B cell (primary cell): ENCODE data around the gene UBE3C. TPM values are rescaled to one million over a fixed set of nuclear protein-coding genes. Genes with fewer than 3 reads are reported as not detected.

ENCODE experiments used
- ATAC-seq: fragments of 200-7000 bp; cut with Tn5 transposase; one replicate; pipeline ENCODE4 v1.10.0; 2021; ENCODE audit warnings: low read depth, mild to moderate bottlenecking, moderate number of reproducible peaks, moderate library complexity
- CTCF ChIA-PET: fragments of 350-600 bp; sonication (Branson Sonifier 250); formaldehyde crosslinking; loops from one replicate; lab custom pipeline; 2021; ENCODE audit warnings: antibody characterized with exemption, inconsistent platforms; lab: Charles Lee
- POLR2A ChIA-PET: fragments of 350-600 bp; sonication (Branson Sonifier 250); formaldehyde crosslinking; loops from one replicate; lab custom pipeline; 2021; ENCODE audit warnings: antibody characterized with exemption; lab: Charles Lee
- DNase-seq: peaks from one replicate; pipeline ENCODE4 v3.0.0; 2013
- H2AFZ ChIP-seq: 2 replicates; pipeline ENCODE4 v1.6.1; 2012; ENCODE audit warnings: mild to moderate bottlenecking, low read depth, low read length; ENCODE audit not compliant: insufficient read depth, poor library complexity, severe bottlenecking
- H3K27ac ChIP-seq, 2 donors: 1 replicate in 1 of 2; 2 replicates in 1 of 2; pipeline ENCODE4 v1.5.1; 2012 to 2013; ENCODE audit warnings: low read length in 2 of 2, mild to moderate bottlenecking in 2 of 2, moderate library complexity in 1 of 2
- H3K27me3 ChIP-seq, 4 experiments: fragments of 200-600 bp in 1 of 4; sonication (generic) in 1 of 4; replicated peaks in 1 of 4; 1 replicate in 2 of 4; 2 replicates in 2 of 4; pipeline versions ENCODE4 v1.6.1 to v1.7.0; 2013 to 2016; ENCODE audit warnings: low read length in 3 of 4, mild to moderate bottlenecking in 2 of 4, mixed read lengths in 1 of 4, moderate library complexity in 1 of 4; ENCODE audit not compliant: insufficient read depth in 4 of 4, control insufficient read depth in 3 of 4; ENCODE audit errors: control extremely low read depth in 1 of 4
- H3K36me3 ChIP-seq, 2 experiments: replicated peaks in 1 of 2; 1 replicate in 1 of 2; 2 replicates in 1 of 2; pipeline versions ENCODE4 v1.6.1 to v1.7.1; 2013; ENCODE audit warnings: low read length in 1 of 2; ENCODE audit not compliant: insufficient read depth in 2 of 2, control insufficient read depth in 1 of 2; ENCODE audit errors: control extremely low read depth in 1 of 2, extremely low read depth in 1 of 2
- H3K4me1 ChIP-seq, 2 donors: fragments of 200-600 bp in 1 of 2; sonication (generic) in 1 of 2; 1 replicate in 1 of 2; 2 replicates in 1 of 2; pipeline versions ENCODE4 v1.5.1 to v1.6.1; 2013 to 2017; ENCODE audit warnings: low read length in 2 of 2; ENCODE audit not compliant: control insufficient read depth in 2 of 2, insufficient read depth in 2 of 2
- H3K4me2 ChIP-seq: replicated peaks from 2 replicates; pipeline ENCODE3; 2012; ENCODE audit warnings: mild to moderate bottlenecking, low read depth, low read length; ENCODE audit not compliant: poor library complexity, severe bottlenecking
- H3K4me3 ChIP-seq, 5 experiments: fragments of 200-600 bp in 1 of 5; sonication (generic) in 1 of 5; 1 replicate in 3 of 5; 2 replicates in 2 of 5; pipeline versions ENCODE4 v1.5.1 to v1.7.0; 2011 to 2016; ENCODE audit warnings: low read length in 4 of 5, mild to moderate bottlenecking in 4 of 5, low read depth in 2 of 5, control low read depth in 1 of 5, moderate library complexity in 1 of 5; ENCODE audit not compliant: insufficient read depth in 1 of 5; ENCODE audit errors: control extremely low read depth in 1 of 5, extremely low read depth in 1 of 5
- H3K79me2 ChIP-seq: fragments of 200-600 bp; sonication (generic); one replicate; pipeline ENCODE4 v1.6.0; 2016; ENCODE audit warnings: low read length; ENCODE audit not compliant: control insufficient read depth, insufficient read depth
- H3K9ac ChIP-seq: fragments of 200-600 bp; sonication (generic); 2 replicates; pipeline ENCODE4 v1.6.1; 2017; ENCODE audit warnings: mild to moderate bottlenecking, low read length, moderate library complexity
- H3K9me3 ChIP-seq, 3 donors: one replicate each; pipeline versions ENCODE4 v1.6.1 to v1.7.1; 2013; ENCODE audit warnings: low read length in 2 of 3; ENCODE audit not compliant: control insufficient read depth in 2 of 3, insufficient read depth in 1 of 3; ENCODE audit errors: control extremely low read depth in 1 of 3
- H4K20me1 ChIP-seq: 2 replicates; pipeline ENCODE4 v1.6.0; 2012; ENCODE audit warnings: mild to moderate bottlenecking, low read length; ENCODE audit not compliant: insufficient read depth, control insufficient read depth, poor library complexity, severe bottlenecking
- H3K27ac Mint-ChIP-seq: one replicate; pipeline ENCODE4 v1.8.0; 2021; ENCODE audit warnings: mixed read lengths
- H3K27me3 Mint-ChIP-seq: one replicate; pipeline ENCODE4 v1.8.0; 2021; ENCODE audit warnings: mixed read lengths
- H3K4me1 Mint-ChIP-seq: one replicate; pipeline ENCODE4 v1.8.0; 2021; ENCODE audit warnings: mixed read lengths
- H3K4me3 Mint-ChIP-seq: one replicate; pipeline ENCODE4 v1.8.0; 2021; ENCODE audit warnings: mixed read lengths
- H3K9me3 Mint-ChIP-seq: one replicate; pipeline ENCODE4 v1.8.0; 2022; ENCODE audit warnings: mixed read lengths; ENCODE audit not compliant: insufficient read depth
- EZH2 ChIP-seq: IDR thresholded peaks from 2 replicates; pipeline ENCODE4 v1.6.1; 2012; ENCODE audit warnings: borderline replicate concordance, low read depth, mild to moderate bottlenecking, moderate library complexity, low read length; ENCODE audit not compliant: insufficient read depth, poor library complexity, severe bottlenecking
- WGBS: methylation state at CpG from one replicate; pipeline ENCODE4 v1.1.5; 2013; ENCODE audit warnings: missing lambda C conversion rate; ENCODE audit not compliant: insufficient coverage; 5-methylcytosine and 5-hydroxymethylcytosine counted together
- intact Hi-C: fragments of 100-400 bp; cut with micrococcal nuclease; formaldehyde crosslinking; loops from one replicate; pipeline ENCODE4 v1.10.0; 2022
- polyA plus RNA-seq: library from polyadenylated mRNA; depleted of rRNA; stranded (reverse); fragments of >200 nt; gene quantifications from 2 replicates; pipeline ENCODE4 v1.2.3, GENCODE V29; 2012
- total RNA-seq, 2 donors: library from RNA; stranded (reverse); fragments of 120-200 nt in 1 of 2; gene quantifications; 1 replicate in 1 of 2; 2 replicates in 1 of 2; pipeline versions ENCODE4 v1.2.3 to v1.2.4, GENCODE V29; 2013 to 2022
- TF ChIP-seq, protein P1 (sequence below): fragments of 200-600 bp; IDR thresholded peaks from one replicate; pipeline ENCODE4 v1.8.0; 2022; ENCODE audit warnings: antibody characterized with exemption, mild to moderate bottlenecking

UBE3C gene
- total and polyA plus RNA-seq, 2 donors (not counting 1 experiment from before 2014, with no cell fraction given) = 17.8 to 66.5 TPM

DNA sequence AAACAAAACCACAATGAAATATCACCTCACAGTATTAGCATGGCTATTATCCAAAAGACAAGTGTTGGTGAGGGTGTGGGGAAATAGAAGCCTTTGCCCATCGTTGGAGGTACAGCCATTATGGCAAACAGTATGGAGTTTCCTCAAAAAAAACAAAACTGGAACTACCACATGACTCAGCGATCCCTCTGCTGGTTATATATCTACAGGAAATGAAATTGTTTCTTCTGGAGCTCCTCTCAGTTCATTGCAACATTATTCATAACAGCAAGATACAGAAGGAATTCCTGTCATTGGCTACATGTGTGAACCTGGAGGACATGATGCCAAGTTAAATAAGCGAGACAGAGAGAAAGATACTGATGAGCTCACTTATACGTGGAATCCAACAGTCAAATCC is 2.4 kb upstream of the UBE3C start:
- DNase-seq (peak; percentile 7), ATAC-seq (no peak)
- peaks cover 3% of the 10 kb centered on the region for H3K27me3 Mint-ChIP-seq
- peaks cover 21% of the 10 kb centered on the region for H3K4me1 Mint-ChIP-seq
- H3K27ac Mint-ChIP-seq = peak overlapping the region; percentile 64
- CTCF ChIA-PET = interaction anchor here (0.7 kb wide), 1 partner anchor 181 kb away, joined by 3 read pairs; no protein-coding TSS in a partner anchor
- no peak for TF ChIP-seq EZH2
- TF ChIP-seq, protein P1, sequence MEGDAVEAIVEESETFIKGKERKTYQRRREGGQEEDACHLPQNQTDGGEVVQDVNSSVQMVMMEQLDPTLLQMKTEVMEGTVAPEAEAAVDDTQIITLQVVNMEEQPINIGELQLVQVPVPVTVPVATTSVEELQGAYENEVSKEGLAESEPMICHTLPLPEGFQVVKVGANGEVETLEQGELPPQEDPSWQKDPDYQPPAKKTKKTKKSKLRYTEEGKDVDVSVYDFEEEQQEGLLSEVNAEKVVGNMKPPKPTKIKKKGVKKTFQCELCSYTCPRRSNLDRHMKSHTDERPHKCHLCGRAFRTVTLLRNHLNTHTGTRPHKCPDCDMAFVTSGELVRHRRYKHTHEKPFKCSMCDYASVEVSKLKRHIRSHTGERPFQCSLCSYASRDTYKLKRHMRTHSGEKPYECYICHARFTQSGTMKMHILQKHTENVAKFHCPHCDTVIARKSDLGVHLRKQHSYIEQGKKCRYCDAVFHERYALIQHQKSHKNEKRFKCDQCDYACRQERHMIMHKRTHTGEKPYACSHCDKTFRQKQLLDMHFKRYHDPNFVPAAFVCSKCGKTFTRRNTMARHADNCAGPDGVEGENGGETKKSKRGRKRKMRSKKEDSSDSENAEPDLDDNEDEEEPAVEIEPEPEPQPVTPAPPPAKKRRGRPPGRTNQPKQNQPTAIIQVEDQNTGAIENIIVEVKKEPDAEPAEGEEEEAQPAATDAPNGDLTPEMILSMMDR = no peak
- H3K27ac ChIP-seq = no peak overlapping the region
- peaks cover 18% of the 10 kb centered on the region for H3K79me2 ChIP-seq
- intact Hi-C loops = loop anchor here (5.0 kb wide), 2 partner anchors 494 to 1839 kb away; partner anchors contain the start of genes INSIG1 and RNF32
- H3K9ac ChIP-seq = no peak overlapping the region
- H3K4me3 Mint-ChIP-seq = peak overlapping the region; percentile 44
- 60% methylated on average over 1 of the region's 4 CpGs for WGBS
- no peaks in the 10 kb centered on the region for H3K9me3 Mint-ChIP-seq
- peaks cover 19 to 29% of the 10 kb centered on the region in 2 donors for H3K4me1 ChIP-seq
- H3K9me3 ChIP-seq = no peaks in the 10 kb centered on the region
- H3K4me2 ChIP-seq = no peak overlapping the region
- POLR2A ChIA-PET = no interaction called here
- H2AFZ ChIP-seq = no peak overlapping the region
- no peak overlapping the region for H3K4me3 ChIP-seq
- peaks cover 0 to 10% of the 10 kb centered on the region in 2 experiments for H3K36me3 ChIP-seq
- H3K27me3 ChIP-seq = peaks cover 0 to 7% (median 1%) of the 10 kb centered on the region in 4 experiments
- peaks cover 14% of the 10 kb centered on the region for H4K20me1 ChIP-seq

DNA sequence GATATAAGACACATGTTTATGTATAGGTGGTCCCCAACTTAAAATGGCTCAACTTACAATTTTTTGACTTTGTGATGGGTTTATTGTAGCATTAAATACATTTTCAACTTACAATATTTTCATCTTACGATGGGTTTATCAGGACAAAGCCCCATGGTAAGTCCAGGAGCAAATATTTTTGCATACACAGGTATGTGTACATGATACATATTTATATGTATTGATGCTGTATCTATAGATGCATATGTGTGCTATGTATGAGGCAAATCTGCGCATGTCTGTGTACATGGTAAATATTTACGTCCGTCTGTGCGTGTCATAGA is 664 bp upstream of the UBE3C start:
- H3K9me3 ChIP-seq = no peaks in the 10 kb centered on the region
- H3K4me3 ChIP-seq = peak overlapping the region in 4 of 5 experiments; percentile 53 to 77 (median 62)
- Mint-ChIP-seq H3K4me1 (peaks cover 32% of the 10 kb centered on the region), H3K9me3 (no peaks in the 10 kb centered on the region), H3K27me3 (peaks cover 3% of the 10 kb centered on the region), H3K27ac (peak overlapping the region; percentile 95), H3K4me3 (peak overlapping the region; percentile 83)
- DNase-seq (no peak), ATAC-seq (no peak)
- H3K4me1 ChIP-seq = peaks cover 19 to 29% of the 10 kb centered on the region in 2 donors
- H3K79me2 ChIP-seq = peaks cover 35% of the 10 kb centered on the region
- peak overlapping the region; percentile 86 for H2AFZ ChIP-seq
- ChIA-PET CTCF (interaction anchor here (0.7 kb wide), 1 partner anchor 236 kb away, joined by 3 read pairs; no protein-coding TSS in a partner anchor), POLR2A (no interaction called here)
- H3K27ac ChIP-seq = peak overlapping the region; percentile 80 to 90
- peak overlapping the region; percentile 84 for H3K4me2 ChIP-seq
- peaks cover 30% of the 10 kb centered on the region for H4K20me1 ChIP-seq
- peaks cover 0 to 2% (median under 1%) of the 10 kb centered on the region in 4 experiments for H3K27me3 ChIP-seq
- 31% methylated on average over 3 of the region's 5 CpGs for WGBS
- intact Hi-C loops = loop anchor here (1.0 to 5.0 kb wide), 3 partner anchors 189 to 1841 kb away; partner anchors contain the start of genes INSIG1, NOM1 and RNF32
- H3K36me3 ChIP-seq = peaks cover 0 to 17% of the 10 kb centered on the region in 2 experiments
- no peak for TF ChIP-seq EZH2
- TF ChIP-seq, protein P1 = no peak
- H3K9ac ChIP-seq = peak overlapping the region; percentile 73
